GM12801 (cell line): Measurements from ENCODE around the gene PITX2.

ENCODE experiments used
- CTCF ChIP-seq: IDR thresholded peaks from one replicate; pipeline ENCODE4 v1.5.1; 2011; ENCODE audit warnings: control low read depth; ENCODE audit not compliant: insufficient read length; ENCODE audit errors: extremely low read depth

Gene PITX2

DNA sequence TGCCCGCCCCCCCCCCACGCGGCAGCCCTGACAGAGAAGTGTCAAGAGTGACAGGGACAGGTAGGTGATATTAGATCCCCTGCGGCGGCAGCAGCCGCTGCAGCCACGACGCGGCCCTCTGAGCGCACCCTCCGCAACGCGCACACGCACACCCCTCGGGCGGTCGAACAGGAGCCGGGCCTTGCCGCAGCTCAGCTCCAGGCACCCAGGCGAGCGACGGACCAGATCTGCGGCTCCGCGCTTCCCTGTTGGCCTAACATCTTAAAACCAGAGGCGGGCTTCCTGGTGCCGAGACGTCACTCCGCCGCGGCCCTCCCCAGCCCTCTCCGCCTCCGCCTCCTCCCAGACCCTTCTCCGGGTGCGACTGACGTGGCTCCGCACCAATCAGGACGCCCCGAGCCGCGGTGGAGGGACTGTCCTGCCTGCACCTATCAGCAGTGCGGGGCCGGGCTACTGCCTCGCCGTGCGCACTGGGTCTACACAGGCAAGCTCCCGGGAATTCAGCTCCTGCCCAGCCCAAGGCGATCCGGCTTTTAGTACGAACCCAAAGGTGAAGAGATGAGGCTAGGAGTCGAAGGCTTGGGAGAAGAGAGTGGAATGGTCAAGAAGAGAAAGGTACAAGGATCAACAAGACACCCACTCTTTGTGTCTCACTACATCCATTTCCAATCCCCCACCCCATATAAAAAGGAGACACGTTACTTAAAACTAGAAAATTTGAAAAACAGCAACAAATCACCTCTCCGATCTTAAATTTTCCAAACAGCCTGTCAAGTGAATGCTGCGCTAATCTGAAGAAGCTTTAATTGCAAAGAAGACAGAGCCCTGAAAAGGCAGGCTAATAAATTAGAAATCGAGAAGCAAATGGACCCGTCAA, at the start of gene PITX2:
Gene PITX2 (minus strand): TSS at position 237 of the 877 bp plus-strand sequence. CDS start 617 bp downstream, outside the sequence.
- no peak for TF ChIP-seq CTCF

DNA sequence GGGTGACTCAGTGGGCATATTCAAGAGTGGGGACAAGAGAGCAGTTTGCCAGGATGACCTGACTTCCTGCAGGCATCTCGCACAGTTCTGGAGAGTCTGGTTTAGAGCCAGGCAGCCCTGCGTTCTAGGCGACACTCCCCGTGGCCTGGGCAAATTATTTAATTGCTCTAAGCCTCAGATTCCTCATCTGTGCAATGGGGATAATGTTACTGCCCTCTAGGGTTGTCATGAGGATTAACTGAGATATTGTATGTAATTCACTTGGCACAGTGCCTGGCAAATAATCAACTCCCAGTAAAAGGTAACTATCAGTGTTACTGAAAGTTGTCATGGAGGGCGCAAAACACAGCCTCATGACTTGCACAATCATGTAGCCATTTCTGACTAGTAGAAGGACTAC, 48.8 kb upstream of the PITX2 start:
- no peak for TF ChIP-seq CTCF

- TF ChIP-seq CTCF: no peak
These were observed 46.8 kb upstream of the PITX2 start for GRCh38 chr4:110669663-110670062.

DNA sequence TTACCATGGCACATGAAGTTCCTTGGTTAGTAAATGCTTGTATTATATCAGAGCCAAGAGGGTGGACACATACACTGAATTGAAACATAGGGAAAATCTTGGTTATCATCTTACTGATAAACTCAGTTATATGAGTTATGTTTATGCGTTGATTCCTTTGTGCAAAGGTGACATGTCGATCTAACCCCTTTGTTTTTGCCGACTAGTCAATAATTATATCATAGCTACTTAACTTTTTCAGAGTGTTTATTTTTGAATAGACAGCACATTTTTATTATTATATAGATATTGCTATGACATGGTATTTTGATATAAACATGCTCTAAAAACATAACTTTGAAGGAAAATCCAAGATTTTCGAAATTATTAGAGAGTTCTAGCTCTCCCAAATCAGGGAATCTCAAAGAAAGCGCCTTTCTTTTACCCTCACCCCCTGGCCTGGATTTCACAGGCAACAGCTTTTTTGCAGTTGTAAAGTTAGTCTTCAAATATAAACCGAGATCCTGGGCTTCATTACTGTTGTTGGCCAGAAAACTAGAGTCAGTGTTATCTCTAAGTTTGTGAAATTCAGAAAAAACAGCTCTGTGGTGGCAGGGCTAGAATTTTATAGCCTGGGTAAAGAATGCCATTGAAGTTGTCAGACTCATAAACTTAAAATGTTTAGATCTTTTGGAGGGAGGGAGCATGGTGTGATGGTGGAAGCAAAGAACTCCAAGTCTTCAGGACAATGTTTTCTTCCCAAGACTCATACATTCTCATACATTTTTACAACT, 45.8 kb upstream of the PITX2 start:
- TF ChIP-seq CTCF: no peak

- TF ChIP-seq CTCF: no peak
These were observed 44.8 kb upstream of the PITX2 start for GRCh38 chr4:110667670-110668069.

- no peak for TF ChIP-seq CTCF
These were observed 43.2 kb upstream of the PITX2 start for GRCh38 chr4:110666030-110666429.

GRCh38 chr4:110663738-110664444, 41.0 kb upstream of the PITX2 start:
- no peak for TF ChIP-seq CTCF
